OCI-LY1 (cell line): ENCODE results near the gene PDPN.
A peak's percentile ranks its signal among the peaks of the same experiment; 100 is the strongest.

Source experiments
- CTCF ChIP-seq: fragments of 200-600 bp; sonication (generic), shearing (Covaris generic); IDR thresholded peaks from 2 replicates; pipeline ENCODE4 v1.5.1; 2017; ENCODE audit warnings: mild to moderate bottlenecking, antibody characterized with exemption, low read length, moderate library complexity, mixed read lengths
- EZH2 ChIP-seq: fragments of 200-600 bp; sonication (generic), shearing (Covaris generic); IDR thresholded peaks from 2 replicates; pipeline ENCODE4 v1.8.0; 2017; ENCODE audit warnings: borderline replicate concordance, mixed run types, mild to moderate bottlenecking, antibody characterized with exemption, low read length, moderate library complexity, mixed read lengths

GRCh38 chr1:13570924-13571323, 12.7 kb upstream of the PDPN start:
- TF ChIP-seq CTCF (peak; percentile 55), EZH2 (no peak)
